Parathyroid adenoma (tissue), 2 donors: Measurements from ENCODE around the gene SLAMF7.

ENCODE experiments used
- H2AFZ ChIP-seq: fragments of 300-600 bp; sonication (generic); one replicate; pipeline ENCODE4 v1.7.0; 2017; ENCODE audit warnings: antibody characterized with exemption, mild to moderate bottlenecking
- H3K27ac ChIP-seq: fragments of 300-600 bp; sonication (generic); one replicate; pipeline ENCODE4 v1.7.0; 2017
- H3K27me3 ChIP-seq: fragments of 300-600 bp; sonication (generic); one replicate; pipeline ENCODE4 v1.7.0; 2017; ENCODE audit warnings: low read length; ENCODE audit not compliant: control insufficient read depth, insufficient read depth
- H3K36me3 ChIP-seq: fragments of 300-600 bp; sonication (generic); one replicate; pipeline ENCODE4 v1.7.0; 2017; ENCODE audit warnings: low read length; ENCODE audit not compliant: control insufficient read depth, insufficient read depth
- H3K4me1 ChIP-seq: fragments of 300-600 bp; sonication (generic); one replicate; pipeline ENCODE4 v1.7.0; 2017; ENCODE audit warnings: control low read depth
- H3K4me2 ChIP-seq: fragments of 300-600 bp; sonication (generic); one replicate; pipeline ENCODE4 v1.7.0; 2017; ENCODE audit warnings: low read length
- H3K4me3 ChIP-seq: fragments of 300-600 bp; sonication (generic); one replicate; pipeline ENCODE4 v1.7.0; 2017; ENCODE audit warnings: low read depth, low read length
- H3K79me2 ChIP-seq: fragments of 300-600 bp; sonication (generic); one replicate; pipeline ENCODE4 v1.7.0; 2017; ENCODE audit warnings: control low read depth
- H3K9ac ChIP-seq: fragments of 300-600 bp; sonication (generic); one replicate; pipeline ENCODE4 v1.7.0; 2017; ENCODE audit warnings: mild to moderate bottlenecking
- H3K9me3 ChIP-seq: fragments of 300-600 bp; sonication (generic); one replicate; pipeline ENCODE4 v1.7.0; 2017; ENCODE audit warnings: low read length; ENCODE audit not compliant: control insufficient read depth
- CTCF ChIP-seq: fragments of 300-600 bp; sonication (generic); IDR thresholded peaks from one replicate; pipeline ENCODE4 v1.7.0; 2017; ENCODE audit warnings: antibody characterized with exemption, mild to moderate bottlenecking
- donor health status: primary hyperparathyroidism.

SLAMF7 gene

GRCh38 chr1:160747717-160748116 is 8.7 kb downstream of the SLAMF7 start:
- H3K4me1 ChIP-seq = no peaks in the 10 kb centered on the region
- no peaks in the 10 kb centered on the region for H3K79me2 ChIP-seq
- no peaks in the 10 kb centered on the region for H3K36me3 ChIP-seq
- H3K4me2 ChIP-seq = no peak overlapping the region
- H2AFZ ChIP-seq = no peak overlapping the region
- H3K27ac ChIP-seq = no peak overlapping the region
- H3K4me3 ChIP-seq = no peak overlapping the region
- no peak overlapping the region for H3K9ac ChIP-seq
- no peaks in the 10 kb centered on the region for H3K9me3 ChIP-seq
- H3K27me3 ChIP-seq = no peaks in the 10 kb centered on the region
- TF ChIP-seq CTCF = no peak

- H2AFZ ChIP-seq = no peak overlapping the region
- no peak for TF ChIP-seq CTCF
- H3K9ac ChIP-seq = no peak overlapping the region
- no peaks in the 10 kb centered on the region for H3K36me3 ChIP-seq
- no peaks in the 10 kb centered on the region for H3K27me3 ChIP-seq
- H3K79me2 ChIP-seq = no peaks in the 10 kb centered on the region
- no peaks in the 10 kb centered on the region for H3K4me1 ChIP-seq
- no peak overlapping the region for H3K27ac ChIP-seq
- no peaks in the 10 kb centered on the region for H3K9me3 ChIP-seq
- H3K4me2 ChIP-seq = no peak overlapping the region
- H3K4me3 ChIP-seq = no peak overlapping the region
Measured at GRCh38 chr1:160748181-160748877, 9.3 kb downstream of the SLAMF7 start.

- TF ChIP-seq CTCF = no peak
- no peaks in the 10 kb centered on the region for H3K36me3 ChIP-seq
- H3K79me2 ChIP-seq = no peaks in the 10 kb centered on the region
- H3K4me1 ChIP-seq = no peaks in the 10 kb centered on the region
- H3K4me3 ChIP-seq = no peak overlapping the region
- no peak overlapping the region for H2AFZ ChIP-seq
- H3K27ac ChIP-seq = no peak overlapping the region
- H3K27me3 ChIP-seq = no peaks in the 10 kb centered on the region
- no peaks in the 10 kb centered on the region for H3K9me3 ChIP-seq
- H3K9ac ChIP-seq = no peak overlapping the region
- no peak overlapping the region for H3K4me2 ChIP-seq
Measured at GRCh38 chr1:160748878-160749269, 9.8 kb downstream of the SLAMF7 start.

GRCh38 chr1:160750608-160751007 is 11.6 kb downstream of the SLAMF7 start:
- no peaks in the 10 kb centered on the region for H3K4me1 ChIP-seq

More at GRCh38 chr1:160750608-160751007, 11.6 kb downstream of the SLAMF7 start:
- H3K27me3 ChIP-seq = no peaks in the 10 kb centered on the region
- H3K9ac ChIP-seq = no peak overlapping the region
- H3K27ac ChIP-seq = no peak overlapping the region
- H3K79me2 ChIP-seq = no peaks in the 10 kb centered on the region
- H2AFZ ChIP-seq = no peak overlapping the region
- H3K36me3 ChIP-seq = no peaks in the 10 kb centered on the region
- no peak for TF ChIP-seq CTCF
- no peaks in the 10 kb centered on the region for H3K9me3 ChIP-seq
- H3K4me3 ChIP-seq = no peak overlapping the region
- no peak overlapping the region for H3K4me2 ChIP-seq
